Neural progenitor cell (in vitro differentiated cells): ENCODE data around the gene KIAA1586. TPM values are rescaled to one million over a fixed set of nuclear protein-coding genes. Genes with fewer than 3 reads are reported as not detected.

Experiments
- DNase-seq: peaks from one replicate; pipeline ENCODE4 v3.0.0-alpha.2; 2016; ENCODE audit warnings: low spot score
- H2AFZ ChIP-seq: fragments of 200-600 bp; sonication (generic); replicated peaks from 2 replicates; pipeline ENCODE4 v1.6.1; 2016; ENCODE audit warnings: antibody characterized with exemption
- H3F3A ChIP-seq: fragments of 200-600 bp; sonication (generic); 2 replicates; pipeline ENCODE4 v1.6.1; 2016; ENCODE audit warnings: antibody characterized with exemption, low read depth
- H3K27ac ChIP-seq: fragments of 200-600 bp; sonication (generic); 2 replicates; pipeline ENCODE4 v1.5.1; 2016; ENCODE audit warnings: mild to moderate bottlenecking
- H3K27me3 ChIP-seq: fragments of 200-600 bp; sonication (generic); 2 replicates; pipeline ENCODE4 v1.6.1; 2016; ENCODE audit warnings: mild to moderate bottlenecking, moderate library complexity
- H3K36me3 ChIP-seq: fragments of 200-600 bp; sonication (generic); 2 replicates; pipeline ENCODE4 v1.5.1; 2016
- H3K4me1 ChIP-seq: fragments of 200-600 bp; sonication (generic); 2 replicates; pipeline ENCODE4 v1.6.1; 2016; ENCODE audit warnings: mixed run types
- H3K4me2 ChIP-seq: fragments of 200-600 bp; sonication (generic); 2 replicates; pipeline ENCODE4 v1.6.1; 2016
- H3K4me3 ChIP-seq: fragments of 200-600 bp; sonication (generic); 2 replicates; pipeline ENCODE4 v1.5.1; 2016
- H3K79me2 ChIP-seq: fragments of 200-600 bp; sonication (generic); 2 replicates; pipeline ENCODE4 v1.6.1; 2016; ENCODE audit warnings: low read depth
- H3K9ac ChIP-seq: fragments of 200-600 bp; sonication (generic); 2 replicates; pipeline ENCODE4 v1.6.1; 2016
- H3K9me3 ChIP-seq: fragments of 200-600 bp; sonication (generic); 2 replicates; pipeline ENCODE4 v1.5.1; 2016; ENCODE audit warnings: low read depth
- H4K20me1 ChIP-seq: fragments of 200-600 bp; sonication (generic); 2 replicates; pipeline ENCODE4 v1.6.1; 2016; ENCODE audit warnings: low read depth
- H3K27ac Mint-ChIP-seq: 3 replicates; pipeline ENCODE4 v1.8.0; 2021; ENCODE audit warnings: mixed read lengths
- H3K27me3 Mint-ChIP-seq: 2 replicates; pipeline ENCODE4 v1.8.0; 2022; ENCODE audit warnings: low read depth, mild to moderate bottlenecking, inconsistent platforms, moderate library complexity, mixed read lengths; ENCODE audit not compliant: insufficient read depth
- H3K36me3 Mint-ChIP-seq: 3 replicates; pipeline ENCODE4 v1.8.0; 2021; ENCODE audit warnings: mixed read lengths
- H3K4me1 Mint-ChIP-seq: 3 replicates; pipeline ENCODE4 v1.8.0; 2021; ENCODE audit warnings: mixed read lengths
- H3K4me3 Mint-ChIP-seq: 3 replicates; pipeline ENCODE4 v1.8.0; 2021; ENCODE audit warnings: mild to moderate bottlenecking, moderate library complexity, mixed read lengths
- H3K9me3 Mint-ChIP-seq: 3 replicates; pipeline ENCODE4 v1.8.0; 2020; ENCODE audit warnings: mixed read lengths
- CTCF ChIP-seq: fragments of 200-600 bp; sonication (generic); IDR thresholded peaks from 2 replicates; pipeline ENCODE4 v1.5.1; 2017; ENCODE audit warnings: antibody characterized with exemption, mild to moderate bottlenecking
- EZH2 ChIP-seq: fragments of 200-600 bp; sonication (generic); IDR thresholded peaks from 2 replicates; pipeline ENCODE4 v1.6.1; 2017; ENCODE audit warnings: antibody characterized with exemption, mild to moderate bottlenecking, moderate library complexity
- EZH2phosphoT487 ChIP-seq: fragments of 200-600 bp; sonication (generic); IDR thresholded peaks from 2 replicates; pipeline ENCODE4 v1.6.1; 2017; ENCODE audit warnings: antibody characterized with exemption
- total RNA-seq: library from RNA; depleted of rRNA; stranded (reverse); fragments of >200 nt; gene quantifications from 2 replicates; pipeline ENCODE4 v1.2.3, GENCODE V29; 2015; ENCODE audit warnings: low replicate concordance

KIAA1586 gene
- total RNA-seq, 1 donor from 2014 or later: 88.1 TPM

DNA sequence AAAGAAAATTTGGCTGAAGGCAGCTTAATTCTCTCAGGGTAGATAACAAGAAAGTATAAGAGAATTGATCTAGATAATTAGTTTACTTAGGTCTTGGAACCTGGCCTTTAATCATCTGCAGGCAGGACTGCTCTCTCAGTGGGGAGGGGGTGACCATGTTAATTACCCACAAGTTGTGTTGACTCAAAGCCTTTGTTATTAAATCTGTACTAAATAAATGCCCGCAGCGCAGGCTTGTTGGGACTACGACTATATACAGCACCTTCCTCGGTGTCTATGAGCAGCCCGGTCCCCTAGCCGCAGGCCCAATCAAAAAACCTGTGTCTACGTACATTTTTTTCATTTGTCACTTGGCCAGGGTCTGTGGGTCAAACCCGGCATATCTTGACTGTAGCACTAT, 27.9 kb downstream of the KIAA1586 start:
- TF ChIP-seq EZH2: no peak
- Histone ChIP-seq H3K79me2 (no peaks in the 10 kb centered on the region), H4K20me1 (no peaks in the 10 kb centered on the region), H3K4me1 (peaks cover 23% of the 10 kb centered on the region), H3K27ac (no peak overlapping the region), H3K4me2 (peak overlapping the region; percentile 20), H3K9ac (no peak overlapping the region), H3F3A (peaks cover 22% of the 10 kb centered on the region), H3K36me3 (no peaks in the 10 kb centered on the region), H2AFZ (no peak overlapping the region), H3K9me3 (no peaks in the 10 kb centered on the region), H3K27me3 (no peaks in the 10 kb centered on the region), H3K4me3 (no peak overlapping the region)
- H3K4me3 Mint-ChIP-seq: no peak overlapping the region
- H3K27ac Mint-ChIP-seq: no peak overlapping the region
- peaks cover 10% of the 10 kb centered on the region for H3K36me3 Mint-ChIP-seq
- peaks cover 2% of the 10 kb centered on the region for H3K27me3 Mint-ChIP-seq
- DNase-seq: no peak
- H3K4me1 Mint-ChIP-seq: peaks cover 3% of the 10 kb centered on the region
- H3K9me3 Mint-ChIP-seq: peaks cover 3% of the 10 kb centered on the region

- Mint-ChIP-seq H3K4me1 (no peaks in the 10 kb centered on the region), H3K4me3 (no peak overlapping the region), H3K27ac (no peak overlapping the region), H3K36me3 (peaks cover 10% of the 10 kb centered on the region), H3K27me3 (peaks cover 2% of the 10 kb centered on the region), H3K9me3 (peaks cover 4% of the 10 kb centered on the region)
- Histone ChIP-seq H3K27ac (no peak overlapping the region), H3K4me1 (peaks cover 16% of the 10 kb centered on the region), H3K36me3 (no peaks in the 10 kb centered on the region), H3K4me2 (no peak overlapping the region), H3K4me3 (no peak overlapping the region), H3K79me2 (no peaks in the 10 kb centered on the region), H3K27me3 (no peaks in the 10 kb centered on the region), H4K20me1 (no peaks in the 10 kb centered on the region), H3K9me3 (no peaks in the 10 kb centered on the region), H3F3A (peaks cover 17% of the 10 kb centered on the region), H3K9ac (no peak overlapping the region), H2AFZ (no peak overlapping the region)
- DNase-seq: no peak
- TF ChIP-seq EZH2: no peak
- TF ChIP-seq CTCF: no peak
- no peak for TF ChIP-seq EZH2phosphoT487
Measured at GRCh38 chr6:57075092-57075491, 28.6 kb downstream of the KIAA1586 start.

- Histone ChIP-seq H3K36me3 (no peaks in the 10 kb centered on the region), H3K9ac (no peak overlapping the region), H4K20me1 (no peaks in the 10 kb centered on the region), H3K27ac (no peak overlapping the region), H3K79me2 (no peaks in the 10 kb centered on the region), H3K9me3 (no peaks in the 10 kb centered on the region), H3K4me1 (peaks cover 9% of the 10 kb centered on the region), H3F3A (peaks cover 6% of the 10 kb centered on the region), H3K4me2 (no peak overlapping the region), H3K27me3 (no peaks in the 10 kb centered on the region), H3K4me3 (no peak overlapping the region), H2AFZ (no peak overlapping the region)
- Mint-ChIP-seq H3K27ac (no peak overlapping the region), H3K27me3 (peaks cover 2% of the 10 kb centered on the region), H3K4me1 (no peaks in the 10 kb centered on the region), H3K4me3 (no peak overlapping the region), H3K9me3 (peaks cover 10% of the 10 kb centered on the region), H3K36me3 (peaks cover 7% of the 10 kb centered on the region)
- no peak for DNase-seq
- TF ChIP-seq CTCF (no peak), EZH2phosphoT487 (no peak), EZH2 (no peak)
Measured at GRCh38 chr6:57078531-57079207, 32.2 kb downstream of the KIAA1586 start.

DNA sequence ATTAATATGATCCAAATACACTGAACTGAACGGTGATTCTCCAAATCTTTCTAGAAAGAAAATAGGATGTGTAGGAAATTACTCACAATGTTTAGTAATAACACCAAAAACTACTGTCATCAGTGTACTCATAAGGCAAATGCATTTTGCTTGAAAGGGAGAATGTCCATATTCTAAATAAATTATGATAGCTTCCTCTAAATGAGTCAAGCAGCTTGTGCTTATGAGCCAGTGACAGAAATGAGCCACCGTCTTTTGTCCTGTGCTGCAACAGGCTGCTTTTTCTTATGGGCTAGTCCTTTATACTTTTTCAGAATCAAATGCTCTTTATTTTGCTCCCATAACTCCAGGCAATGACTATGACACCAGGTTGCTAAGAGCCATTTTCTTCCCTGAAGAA, 39.0 kb downstream of the KIAA1586 start:
- Mint-ChIP-seq H3K4me3 (no peak overlapping the region), H3K36me3 (peaks cover 2% of the 10 kb centered on the region), H3K4me1 (peaks cover 13% of the 10 kb centered on the region), H3K27me3 (peaks cover 5% of the 10 kb centered on the region), H3K27ac (no peak overlapping the region), H3K9me3 (peaks cover 3% of the 10 kb centered on the region)
- Histone ChIP-seq H3K4me1 (peaks cover 17% of the 10 kb centered on the region), H3K4me2 (no peak overlapping the region), H2AFZ (no peak overlapping the region), H3K79me2 (no peaks in the 10 kb centered on the region), H3K9ac (no peak overlapping the region), H3K4me3 (no peak overlapping the region), H3K36me3 (no peaks in the 10 kb centered on the region), H4K20me1 (no peaks in the 10 kb centered on the region), H3K9me3 (no peaks in the 10 kb centered on the region), H3K27ac (no peak overlapping the region), H3F3A (peaks cover 12% of the 10 kb centered on the region), H3K27me3 (no peaks in the 10 kb centered on the region)
- DNase-seq: no peak
- no peak for TF ChIP-seq CTCF
- no peak for TF ChIP-seq EZH2phosphoT487
- no peak for TF ChIP-seq EZH2
